OCI-LY7 (cell line): Measurements from ENCODE around the gene TEN1.

ENCODE experiments used
- EZH2phosphoT487 ChIP-seq: fragments of 200-600 bp; sonication (generic); IDR thresholded peaks from 2 replicates; pipeline ENCODE4 v1.6.1; 2018; ENCODE audit warnings: low read depth, borderline replicate concordance, mild to moderate bottlenecking, mixed run types, antibody characterized with exemption, low read length, moderate library complexity, mixed read lengths
- TF ChIP-seq, protein P1 (sequence below): fragments of 200-600 bp; sonication (generic); conservative IDR thresholded peaks from 2 replicates; pipeline ENCODE4 v1.5.1; 2014; ENCODE audit warnings: mild to moderate bottlenecking, antibody characterized with exemption, low read length, moderate library complexity, mixed read lengths

DNA sequence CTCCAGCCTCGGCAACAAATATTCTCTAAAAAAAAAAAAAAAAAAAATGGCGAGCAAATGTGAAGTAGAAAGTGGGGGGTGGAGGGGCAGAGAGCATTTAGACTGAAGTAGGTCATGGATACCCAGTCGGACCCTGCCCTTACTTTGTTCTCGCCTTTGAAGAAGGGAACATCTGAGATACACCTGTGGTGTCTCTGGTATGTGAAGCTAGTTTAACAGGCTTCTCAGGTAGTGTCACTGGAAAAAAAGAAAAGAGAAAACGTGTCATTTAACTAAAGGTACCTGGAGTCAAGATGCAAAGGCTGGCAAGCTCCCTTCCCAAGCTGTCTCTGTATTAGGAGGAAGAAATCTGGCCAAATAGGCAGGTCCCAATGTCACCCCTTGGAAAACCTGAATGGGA, 46.2 kb upstream of the TEN1 start:
- TF ChIP-seq, protein P1, sequence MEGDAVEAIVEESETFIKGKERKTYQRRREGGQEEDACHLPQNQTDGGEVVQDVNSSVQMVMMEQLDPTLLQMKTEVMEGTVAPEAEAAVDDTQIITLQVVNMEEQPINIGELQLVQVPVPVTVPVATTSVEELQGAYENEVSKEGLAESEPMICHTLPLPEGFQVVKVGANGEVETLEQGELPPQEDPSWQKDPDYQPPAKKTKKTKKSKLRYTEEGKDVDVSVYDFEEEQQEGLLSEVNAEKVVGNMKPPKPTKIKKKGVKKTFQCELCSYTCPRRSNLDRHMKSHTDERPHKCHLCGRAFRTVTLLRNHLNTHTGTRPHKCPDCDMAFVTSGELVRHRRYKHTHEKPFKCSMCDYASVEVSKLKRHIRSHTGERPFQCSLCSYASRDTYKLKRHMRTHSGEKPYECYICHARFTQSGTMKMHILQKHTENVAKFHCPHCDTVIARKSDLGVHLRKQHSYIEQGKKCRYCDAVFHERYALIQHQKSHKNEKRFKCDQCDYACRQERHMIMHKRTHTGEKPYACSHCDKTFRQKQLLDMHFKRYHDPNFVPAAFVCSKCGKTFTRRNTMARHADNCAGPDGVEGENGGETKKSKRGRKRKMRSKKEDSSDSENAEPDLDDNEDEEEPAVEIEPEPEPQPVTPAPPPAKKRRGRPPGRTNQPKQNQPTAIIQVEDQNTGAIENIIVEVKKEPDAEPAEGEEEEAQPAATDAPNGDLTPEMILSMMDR = no peak
- no peak for TF ChIP-seq EZH2phosphoT487
